ENCODE measurements around the gene HOXB9. TPM values are rescaled to one million over a fixed set of nuclear protein-coding genes. Genes with fewer than 3 reads are reported as not detected.

Gene HOXB9
- total and polyA plus RNA-seq, 11 donors = not detected

GRCh38 chr17:48663134-48663924 is 37.2 kb upstream of the HOXB9 start:
- H3K27ac ChIP-seq = no peak overlapping the region
- ATAC-seq (no peak), DNase-seq (no peak)
- H3K4me1 ChIP-seq = no peaks in the 10 kb centered on the region
- TF ChIP-seq POLR2A (IDR thresholded peaks at IDR 0.05) (no peak), CTCF (IDR thresholded peaks at IDR 0.05) (no peak)
- 63 to 79% (median 71%) methylated on average over 8 of the region's 8 CpGs for WGBS, 4 donors
- H3K27me3 ChIP-seq = peaks cover 0 to 85% (median 23%) of the 10 kb centered on the region in 9 donors
- no peaks in the 10 kb centered on the region for H3K9me3 ChIP-seq
- no peak overlapping the region for H3K4me3 ChIP-seq
- intact Hi-C loops (cut with DNase I) = no loop called here
- no peaks in the 10 kb centered on the region for H3K36me3 ChIP-seq

- no peak for DNase-seq
- ATAC-seq = no peak
- H3K27ac ChIP-seq = no peak overlapping the region
- no peaks in the 10 kb centered on the region for H3K36me3 ChIP-seq
- peaks cover 0 to 53% (median 4%) of the 10 kb centered on the region in 9 donors for H3K27me3 ChIP-seq
- no peaks in the 10 kb centered on the region for H3K4me1 ChIP-seq
- intact Hi-C loops (cut with DNase I) = no loop called here
- H3K9me3 ChIP-seq = no peaks in the 10 kb centered on the region
- no peak for TF ChIP-seq CTCF (IDR thresholded peaks at IDR 0.05)
- no peak for TF ChIP-seq POLR2A (IDR thresholded peaks at IDR 0.05)
- H3K4me3 ChIP-seq = no peak overlapping the region
Measured at GRCh38 chr17:48655913-48656312, 29.8 kb upstream of the HOXB9 start.

GRCh38 chr17:48649741-48650140 is 23.6 kb upstream of the HOXB9 start:
- intact Hi-C loops (cut with DNase I) = no loop called here
- no peaks in the 10 kb centered on the region for H3K36me3 ChIP-seq
- no peaks in the 10 kb centered on the region for H3K9me3 ChIP-seq
- no peak for TF ChIP-seq POLR2A (IDR thresholded peaks at IDR 0.05)
- no peak for TF ChIP-seq CTCF (IDR thresholded peaks at IDR 0.05)
- H3K27me3 ChIP-seq = peaks cover 26 to 94% (median 51%) of the 10 kb centered on the region in 9 donors
- DNase-seq (no peak), ATAC-seq (no peak)
- 74 to 84% (median 79%) methylated on average over 1 of the region's 1 CpG for WGBS, 4 donors
- H3K4me1 ChIP-seq = peaks cover 0 to 14% (median 0%) of the 10 kb centered on the region in 12 donors
- H3K27ac ChIP-seq = no peak overlapping the region
- H3K4me3 ChIP-seq = no peak overlapping the region

- ATAC-seq (no peak), DNase-seq (no peak)
- Histone ChIP-seq H3K9me3 (no peaks in the 10 kb centered on the region), H3K4me3 (no peak overlapping the region), H3K27me3 (peaks cover 42 to 98% (median 69%) of the 10 kb centered on the region in 9 donors), H3K36me3 (no peaks in the 10 kb centered on the region), H3K4me1 (peaks cover 0 to 14% (median 0%) of the 10 kb centered on the region in 12 donors), H3K27ac (no peak overlapping the region)
- intact Hi-C loops (cut with DNase I) = no loop called here
- WGBS, 4 donors = 61 to 71% (median 68%) methylated on average over 1 of the region's 1 CpG
- no peak for TF ChIP-seq POLR2A (IDR thresholded peaks at IDR 0.05)
- no peak for TF ChIP-seq CTCF (IDR thresholded peaks at IDR 0.05)
Measured at GRCh38 chr17:48647963-48648245, 21.7 kb upstream of the HOXB9 start.
